Activated CD8-positive, alpha-beta memory T cell treated with anti-CD3 and anti-CD28 coated beads for 36 hours (primary cell): ENCODE measurements around the gene KLHL28. TPM values are rescaled to one million over a fixed set of nuclear protein-coding genes. Genes with fewer than 3 reads are reported as not detected.

Experiments
- total RNA-seq, 2 experiments: library from RNA; stranded (reverse); gene quantifications; one replicate each; pipeline ENCODE4 v1.2.3, GENCODE V29; 2021

Gene KLHL28
- total RNA-seq, 2 experiments from 2014 or later: 8.8 to 10.6 TPM

Other genes starting within 250 kb of the KLHL28 start
- 1 to 10 TPM; 5.5 to 6.3 TPM for gene TOGARAM1, start 243 bp upstream of the KLHL28 start, total RNA-seq
- gene PRPF39, start 122.2 kb upstream of the KLHL28 start, total RNA-seq: 10 to 100 TPM; 46.2 to 46.8 TPM
- 10 to 100 TPM; 69.7 to 71.7 TPM for gene FKBP3, start 172.5 kb upstream of the KLHL28 start, total RNA-seq
- gene FANCM, start 174.0 kb upstream of the KLHL28 start, total RNA-seq: 10 to 100 TPM; 15.8 to 19.8 TPM